ENCODE results near the gene NOC2L.
"Not testable (repeated sequence)": the region's sequence is repeated elsewhere in the genome, so short reads cannot be mapped to it uniquely, and the experiment has no call there.

DNA sequence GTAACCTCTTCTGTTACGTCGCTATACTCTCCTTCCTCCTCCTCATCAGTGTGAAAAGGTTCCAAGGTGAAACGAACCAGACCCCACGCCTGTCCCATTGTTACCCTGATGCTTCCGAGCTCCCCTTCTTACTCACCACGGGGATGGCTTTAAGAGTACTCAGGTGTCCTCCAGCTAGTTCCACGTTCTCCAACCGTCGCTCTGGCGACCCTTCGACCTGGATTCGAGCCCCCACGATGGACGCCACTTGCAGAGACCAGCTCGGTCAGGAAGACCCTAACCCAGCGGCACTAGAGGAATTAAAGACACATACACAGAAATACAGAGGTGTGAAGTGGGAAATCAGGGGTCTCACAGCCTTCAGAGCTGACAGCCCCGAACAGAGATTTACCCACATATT lies 61.1 kb downstream of the NOC2L start:
- not testable (repeated sequence) for TF ChIP-seq CTCF (IDR thresholded peaks at IDR 0.05); MAX (IDR thresholded peaks at IDR 0.05); NPAS2 (CRISPR knock-in tag; IDR thresholded peaks at IDR 0.05; ENCODE audit: borderline replicate concordance); JUN (IDR thresholded peaks at IDR 0.05); HOXA7 (CRISPR knock-in tag; IDR thresholded peaks at IDR 0.05); USF2 (IDR thresholded peaks at IDR 0.05); RCOR1 (IDR thresholded peaks at IDR 0.05; ENCODE audit: low read depth, low read length)

Data from A549 (cell line).